ENCODE measurements around the gene SKP1. TPM values are rescaled to one million over a fixed set of nuclear protein-coding genes. Genes with fewer than 3 reads are reported as not detected.

The SKP1 gene
- total RNA-seq, 4 donors from 2014 or later = 32.6 to 224 (median 170) TPM

- in situ Hi-C loops (cut with MboI; ENCODE audit: low pct_ligation_motif_present in 1 of 4, low pct_unique_long_range_greater_than_20kb in 1 of 4, low sequenced_read_pairs in 3 of 4) = loop anchor here in 2 of 4 donors (25.0 kb wide), 2 partner anchors 385 to 410 kb away; no protein-coding TSS in a partner anchor
- Histone ChIP-seq H3K36me3 (peaks cover 0 to 5% (median 0%) of the 10 kb centered on the region in 4 donors), H3K4me1 (peaks cover 14 to 43% (median 26%) of the 10 kb centered on the region in 4 donors), H3K4me3 (peak overlapping the region; percentile 68 to 96 (median 78)), H3K27ac (peak overlapping the region; percentile 95 to 99 (median 98)), H3K9me3 (no peaks in the 10 kb centered on the region), H3K27me3 (no peaks in the 10 kb centered on the region)
- DNase-seq = peak; percentile 89
- WGBS, 2 donors (ENCODE audit: low coverage in 1 of 2) = 22% methylated on average over 29 of the region's 29 CpGs; no CpG with 5 or more reads in 1 of the 2 donors
- intact Hi-C loops (cut with DNase I; ENCODE audit: low total_unique reads) = no loop called here
- TF ChIP-seq EP300 (IDR thresholded peaks at IDR 0.05; ENCODE audit: low read depth) = no peak
- peak; percentile 38 to 89 (median 83) for TF ChIP-seq POLR2AphosphoS5 (IDR thresholded peaks at IDR 0.05)
- TF ChIP-seq CTCF (IDR thresholded peaks at IDR 0.05) = no peak
- TF ChIP-seq POLR2A (IDR thresholded peaks at IDR 0.05) = peak; percentile 82
These were observed 782 bp upstream of the SKP1 start for GRCh38 chr5:134177369-134178095.

GRCh38 chr5:134175921-134176510 lies 734 bp downstream of the SKP1 start:
- H3K27ac ChIP-seq = peak overlapping the region; percentile 95 to 99 (median 98)
- H3K36me3 ChIP-seq = peaks cover 0 to 17% (median 0%) of the 10 kb centered on the region in 4 donors
- TF ChIP-seq POLR2A (IDR thresholded peaks at IDR 0.05) = no peak
- no peak for TF ChIP-seq CTCF (IDR thresholded peaks at IDR 0.05)
- no peak for TF ChIP-seq EP300 (IDR thresholded peaks at IDR 0.05; ENCODE audit: low read depth)
- TF ChIP-seq POLR2AphosphoS5 (IDR thresholded peaks at IDR 0.05) = no peak
- peaks cover 14 to 54% (median 34%) of the 10 kb centered on the region in 4 donors for H3K4me1 ChIP-seq
- H3K4me3 ChIP-seq = peak overlapping the region; percentile 68 to 96 (median 78)
- 0 to 1% methylated on average over 7 to 31 of the region's 31 CpGs for whole genome bisulfite sequencing, 2 donors (ENCODE audit: low coverage in 1 of 2)
- intact Hi-C loops (cut with DNase I; ENCODE audit: low total_unique reads) = no loop called here
- in situ Hi-C loops (cut with MboI; ENCODE audit: low pct_ligation_motif_present in 1 of 4, low pct_unique_long_range_greater_than_20kb in 1 of 4, low sequenced_read_pairs in 3 of 4) = loop anchor here in 2 of 4 donors (25.0 kb wide), 2 partner anchors 386 to 411 kb away; no protein-coding TSS in a partner anchor
- no peak for DNase-seq
- H3K9me3 ChIP-seq = no peaks in the 10 kb centered on the region
- no peaks in the 10 kb centered on the region for H3K27me3 ChIP-seq

- intact Hi-C loops (cut with DNase I; ENCODE audit: low total_unique reads) = no loop called here
- Histone ChIP-seq H3K36me3 (peaks cover 0 to 26% (median 3%) of the 10 kb centered on the region in 4 donors), H3K4me3 (peak overlapping the region; percentile 68 to 96 (median 78)), H3K9me3 (no peaks in the 10 kb centered on the region), H3K27ac (peak overlapping the region; percentile 95 to 99 (median 98)), H3K27me3 (no peaks in the 10 kb centered on the region), H3K4me1 (peaks cover 14 to 54% (median 34%) of the 10 kb centered on the region in 4 donors)
- no peak for TF ChIP-seq CTCF (IDR thresholded peaks at IDR 0.05)
- in situ Hi-C loops (cut with MboI; ENCODE audit: low pct_ligation_motif_present in 1 of 4, low pct_unique_long_range_greater_than_20kb in 1 of 4, low sequenced_read_pairs in 3 of 4) = loop anchor here in 2 of 4 donors (25.0 kb wide), 2 partner anchors 387 to 412 kb away; no protein-coding TSS in a partner anchor
- no peak for DNase-seq
- 14% methylated on average over 10 of the region's 10 CpGs for WGBS, 2 donors (ENCODE audit: low coverage in 1 of 2)
These were observed 1.6 kb downstream of the SKP1 start for GRCh38 chr5:134174841-134175839.

Measured in transverse colon (tissue), 4 donors.